ENCODE data around the gene SPATA46. TPM values are rescaled to one million over a fixed set of nuclear protein-coding genes. Genes with fewer than 3 reads are reported as not detected.

Gene SPATA46
- total and polyA plus RNA-seq, 9 of the 15 experiments (the other 6 are each of a cell fraction or from before 2014, with no cell fraction given): 0.04 to 0.11 TPM; not detected in 7

DNA sequence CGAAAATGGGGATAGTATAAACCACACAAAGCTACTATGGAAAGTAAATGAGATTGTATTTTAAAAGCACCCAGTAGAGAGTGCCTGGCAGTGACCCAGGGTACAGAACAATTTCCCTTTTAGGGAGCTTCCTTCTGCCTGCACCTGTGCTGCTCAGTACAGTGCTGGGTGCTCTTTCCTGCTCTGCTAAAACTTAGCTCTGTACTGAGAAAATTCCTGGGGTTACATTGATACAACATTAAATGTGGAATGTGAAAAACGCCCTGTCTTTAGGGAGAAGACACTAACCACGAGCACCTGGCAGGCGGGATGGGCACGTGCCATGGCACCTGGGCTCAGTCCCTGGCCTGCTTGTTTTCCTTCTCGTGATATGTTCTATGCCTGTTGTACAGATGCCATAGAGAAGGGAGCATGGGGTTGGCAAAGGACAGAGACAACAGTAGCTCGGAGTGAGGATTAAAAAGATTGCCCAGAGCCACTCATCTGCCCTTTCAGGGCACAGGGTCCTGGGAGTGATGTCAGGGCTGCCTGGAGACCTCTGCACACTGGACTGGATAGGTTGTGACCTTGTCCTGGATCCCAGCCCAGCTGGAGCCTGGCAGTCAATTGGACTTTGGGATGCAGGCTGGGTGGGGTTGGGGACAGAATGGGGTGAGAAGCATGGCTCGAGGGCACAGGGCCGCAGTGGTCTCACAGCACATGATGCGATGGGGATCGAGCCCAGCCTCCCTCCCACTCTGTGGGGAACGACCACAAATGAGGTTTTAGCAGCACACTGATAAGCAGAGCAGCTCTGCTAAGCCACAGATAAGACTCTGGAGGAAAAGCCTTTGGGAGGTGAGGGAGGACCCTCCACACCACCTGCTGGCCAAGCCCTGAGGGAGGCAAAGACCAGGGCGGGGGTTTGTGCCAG lies 4.2 kb downstream of the SPATA46 start (continued):
- TF ChIP-seq SP1 (CRISPR knock-in tag; IDR thresholded peaks at IDR 0.05) (peak; percentile 70), NCOA2 (IDR thresholded peaks at IDR 0.05; ENCODE audit: partially characterized antibody in 2 of 2) (peak in 1 of 2 experiments; percentile 48), ZBTB7A (IDR thresholded peaks at IDR 0.05; ENCODE audit: borderline replicate concordance, control insufficient read depth, low read depth, low read length) (peak; percentile 93), ARNT (IDR thresholded peaks at IDR 0.05) (0 out of 4 replicates have a peak, but pooled peaks of 1 of the 2 experiments have one; percentile 64), HNRNPK (IDR thresholded peaks at IDR 0.05; ENCODE audit: low read depth, low read length, poor library complexity, severe bottlenecking) (no peak), HSF4 (CRISPR knock-in tag; IDR thresholded peaks at IDR 0.05; ENCODE audit: borderline replicate concordance) (no peak), ATF4 (CRISPR knock-in tag; IDR thresholded peaks at IDR 0.05) (no peak), IRF2 (CRISPR knock-in tag; IDR thresholded peaks at IDR 0.05) (no peak), NR1H2 (CRISPR knock-in tag; IDR thresholded peaks at IDR 0.05) (no peak), NR3C1 (CRISPR knock-in tag; IDR thresholded peaks at IDR 0.05) (no peak), PYGO2 (tag; IDR thresholded peaks at IDR 0.05) (no peak), TRIM24 (IDR thresholded peaks at IDR 0.05) (peak; percentile 74 to 85; a peak in 3 of 4 replicates), PTTG1 (tag; IDR thresholded peaks at IDR 0.05; ENCODE audit: low read depth) (no peak), ZNF143 (CRISPR knock-in tag; IDR thresholded peaks at IDR 0.05) (no peak)
- TF ChIP-seq, protein P1, sequence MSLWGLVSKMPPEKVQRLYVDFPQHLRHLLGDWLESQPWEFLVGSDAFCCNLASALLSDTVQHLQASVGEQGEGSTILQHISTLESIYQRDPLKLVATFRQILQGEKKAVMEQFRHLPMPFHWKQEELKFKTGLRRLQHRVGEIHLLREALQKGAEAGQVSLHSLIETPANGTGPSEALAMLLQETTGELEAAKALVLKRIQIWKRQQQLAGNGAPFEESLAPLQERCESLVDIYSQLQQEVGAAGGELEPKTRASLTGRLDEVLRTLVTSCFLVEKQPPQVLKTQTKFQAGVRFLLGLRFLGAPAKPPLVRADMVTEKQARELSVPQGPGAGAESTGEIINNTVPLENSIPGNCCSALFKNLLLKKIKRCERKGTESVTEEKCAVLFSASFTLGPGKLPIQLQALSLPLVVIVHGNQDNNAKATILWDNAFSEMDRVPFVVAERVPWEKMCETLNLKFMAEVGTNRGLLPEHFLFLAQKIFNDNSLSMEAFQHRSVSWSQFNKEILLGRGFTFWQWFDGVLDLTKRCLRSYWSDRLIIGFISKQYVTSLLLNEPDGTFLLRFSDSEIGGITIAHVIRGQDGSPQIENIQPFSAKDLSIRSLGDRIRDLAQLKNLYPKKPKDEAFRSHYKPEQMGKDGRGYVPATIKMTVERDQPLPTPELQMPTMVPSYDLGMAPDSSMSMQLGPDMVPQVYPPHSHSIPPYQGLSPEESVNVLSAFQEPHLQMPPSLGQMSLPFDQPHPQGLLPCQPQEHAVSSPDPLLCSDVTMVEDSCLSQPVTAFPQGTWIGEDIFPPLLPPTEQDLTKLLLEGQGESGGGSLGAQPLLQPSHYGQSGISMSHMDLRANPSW (CRISPR knock-in tag; IDR thresholded peaks at IDR 0.05): no peak
